Measurements from ENCODE around the gene FUT3. TPM values are rescaled to one million over a fixed set of nuclear protein-coding genes. Genes with fewer than 3 reads are reported as not detected.
"Not testable (repeated sequence)": the region's sequence is repeated elsewhere in the genome, so short reads cannot be mapped to it uniquely, and the experiment has no call there.

The FUT3 gene
- total and polyA plus RNA-seq, 8 donors, result 1.1 to 119 (median 7.8) TPM

- DNase-seq, result no peak
- TF ChIP-seq CTCF (IDR thresholded peaks at IDR 0.05) (no peak), POLR2A (IDR thresholded peaks at IDR 0.05) (no peak), EP300 (IDR thresholded peaks at IDR 0.05) (no peak), POLR2AphosphoS5 (IDR thresholded peaks at IDR 0.05) (no peak)
- H3K4me3 ChIP-seq, result no peak overlapping the region
- no peaks in the 10 kb centered on the region for H3K9me3 ChIP-seq
- H3K27me3 ChIP-seq, result peaks cover 0 to 11% (median 0%) of the 10 kb centered on the region in 3 donors
- 56 to 73% (median 67%) methylated on average over 3 to 11 of the region's 11 CpGs for WGBS, 5 donors
- intact Hi-C loops (cut with DNase I; ENCODE audit: low total_unique reads), result loop anchor here (10.0 kb wide), 1 partner anchor 462 kb away; no protein-coding TSS in a partner anchor
- no peak overlapping the region for H3K27ac ChIP-seq
- H3K4me1 ChIP-seq, result no peaks in the 10 kb centered on the region
- H3K36me3 ChIP-seq, result no peaks in the 10 kb centered on the region
Measured at GRCh38 chr19:5863030-5863665, 11.9 kb upstream of the FUT3 start.

- Histone ChIP-seq H3K27me3 (no peaks in the 10 kb centered on the region), H3K9me3 (no peaks in the 10 kb centered on the region), H3K4me1 (no peaks in the 10 kb centered on the region), H3K27ac (no peak overlapping the region), H3K4me3 (no peak overlapping the region), H3K36me3 (no peaks in the 10 kb centered on the region)
- peak in 1 of 2 donors; percentile 45 for DNase-seq
- WGBS, 5 donors, result 80 to 84% (median 82%) methylated on average over 18 of the region's 18 CpGs
- TF ChIP-seq EP300 (IDR thresholded peaks at IDR 0.05) (no peak), POLR2A (IDR thresholded peaks at IDR 0.05) (no peak), CTCF (IDR thresholded peaks at IDR 0.05) (no peak), POLR2AphosphoS5 (IDR thresholded peaks at IDR 0.05) (no peak)
- intact Hi-C loops (cut with DNase I; ENCODE audit: low total_unique reads), result no loop called here
Measured at GRCh38 chr19:5857203-5858081, 6.2 kb upstream of the FUT3 start.

- DNase-seq; H3K27me3 ChIP-seq; intact Hi-C loops (cut with DNase I; ENCODE audit: low total_unique reads); H3K9me3 ChIP-seq; H3K4me3 ChIP-seq; H3K36me3 ChIP-seq; H3K27ac ChIP-seq: not testable (repeated sequence)
- H3K4me1 ChIP-seq, result peaks cover 6 to 15% (median 11%) of the 10 kb centered on the region in 4 donors
- WGBS, 5 donors, result 79 to 89% (median 87%) methylated on average over 9 of the region's 9 CpGs
Measured at GRCh38 chr19:5855151-5855550, 3.9 kb upstream of the FUT3 start.

- H3K27ac ChIP-seq; H3K9me3 ChIP-seq; H3K36me3 ChIP-seq; intact Hi-C loops (cut with DNase I; ENCODE audit: low total_unique reads); H3K27me3 ChIP-seq; H3K4me3 ChIP-seq; DNase-seq: not testable (repeated sequence)
- 81 to 84% (median 82%) methylated on average over 9 to 10 of the region's 10 CpGs for WGBS, 5 donors
- peaks cover 6 to 15% (median 13%) of the 10 kb centered on the region in 4 donors for H3K4me1 ChIP-seq
Measured at GRCh38 chr19:5854121-5854520, 2.9 kb upstream of the FUT3 start.

GRCh38 chr19:5850743-5851293 lies 431 bp downstream of the FUT3 start:
- WGBS, 5 donors, result 7 to 23% (median 17%) methylated on average over 5 of the region's 5 CpGs
- intact Hi-C loops (cut with DNase I; ENCODE audit: low total_unique reads), result no loop called here
- Histone ChIP-seq H3K4me3 (peak overlapping the region in 3 of 4 donors; percentile 8 to 32 (median 19)), H3K36me3 (no peaks in the 10 kb centered on the region), H3K27ac (peak overlapping the region; percentile 25 to 79 (median 76)), H3K27me3 (no peaks in the 10 kb centered on the region), H3K9me3 (no peaks in the 10 kb centered on the region), H3K4me1 (peaks cover 6 to 15% (median 13%) of the 10 kb centered on the region in 4 donors)
- TF ChIP-seq POLR2A (IDR thresholded peaks at IDR 0.05), result no peak
- no peak for TF ChIP-seq EP300 (IDR thresholded peaks at IDR 0.05)
- no peak for TF ChIP-seq POLR2AphosphoS5 (IDR thresholded peaks at IDR 0.05)
- TF ChIP-seq CTCF (IDR thresholded peaks at IDR 0.05), result no peak
- peak; percentile 64 to 66 for DNase-seq

Measured in stomach (tissue), 9 donors.